Measurements from ENCODE around the gene COL27A1. TPM values are rescaled to one million over a fixed set of nuclear protein-coding genes. Genes with fewer than 3 reads are reported as not detected.
A peak's percentile ranks its signal among the peaks of the same experiment; 100 is the strongest.

The COL27A1 gene
- total RNA-seq, 2 donors from 2014 or later: 8.7 to 54.8 TPM

DNA sequence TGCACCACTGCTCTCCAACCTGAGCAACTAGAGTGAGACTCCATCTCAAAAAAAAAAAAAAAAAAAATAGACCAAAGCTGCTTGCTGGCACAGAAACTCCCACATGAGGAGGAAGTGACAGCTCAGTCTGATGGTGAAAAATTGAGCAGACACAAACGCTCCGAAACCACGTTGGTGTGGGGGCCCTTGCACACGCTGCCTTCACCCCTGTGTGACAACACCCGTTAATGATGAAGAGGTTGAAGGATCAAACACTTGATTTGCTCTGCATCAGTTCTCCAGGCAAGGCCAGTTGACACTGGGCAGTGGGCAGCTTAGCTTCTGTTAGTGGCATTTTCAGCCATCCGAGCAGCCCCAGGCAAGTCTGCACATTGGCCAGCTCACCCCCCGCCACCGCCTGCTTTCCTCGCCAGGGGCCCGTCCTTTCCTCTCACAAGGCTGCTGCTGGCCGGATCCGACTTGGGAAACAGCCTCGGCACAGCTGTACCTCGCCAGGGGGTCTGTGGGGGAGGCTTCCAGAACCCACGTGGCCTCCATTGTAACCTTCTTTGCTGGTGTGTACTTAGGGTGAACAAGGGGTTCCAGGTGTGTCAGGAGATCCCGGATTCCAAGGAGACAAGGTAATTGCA is 79.8 kb downstream of the COL27A1 start:
- H3K4me1 ChIP-seq (replicated peaks): no peaks in the 10 kb centered on the region
- WGBS: 69% methylated on average over 16 of the region's 16 CpGs
- H3K9me3 ChIP-seq: no peaks in the 10 kb centered on the region
- no peaks in the 10 kb centered on the region for H3K36me3 ChIP-seq
- no peak for TF ChIP-seq POLR2AphosphoS5 (IDR thresholded peaks at IDR 0.05)
- H3K4me3 ChIP-seq: no peak overlapping the region
- no peak for DNase-seq (ENCODE audit: low spot score)
- intact Hi-C loops (cut with DNase I): no loop called here
- H3K27ac ChIP-seq: no peak overlapping the region
- H3K27me3 ChIP-seq (replicated peaks; ENCODE audit: insufficient read depth): no peaks in the 10 kb centered on the region

DNA sequence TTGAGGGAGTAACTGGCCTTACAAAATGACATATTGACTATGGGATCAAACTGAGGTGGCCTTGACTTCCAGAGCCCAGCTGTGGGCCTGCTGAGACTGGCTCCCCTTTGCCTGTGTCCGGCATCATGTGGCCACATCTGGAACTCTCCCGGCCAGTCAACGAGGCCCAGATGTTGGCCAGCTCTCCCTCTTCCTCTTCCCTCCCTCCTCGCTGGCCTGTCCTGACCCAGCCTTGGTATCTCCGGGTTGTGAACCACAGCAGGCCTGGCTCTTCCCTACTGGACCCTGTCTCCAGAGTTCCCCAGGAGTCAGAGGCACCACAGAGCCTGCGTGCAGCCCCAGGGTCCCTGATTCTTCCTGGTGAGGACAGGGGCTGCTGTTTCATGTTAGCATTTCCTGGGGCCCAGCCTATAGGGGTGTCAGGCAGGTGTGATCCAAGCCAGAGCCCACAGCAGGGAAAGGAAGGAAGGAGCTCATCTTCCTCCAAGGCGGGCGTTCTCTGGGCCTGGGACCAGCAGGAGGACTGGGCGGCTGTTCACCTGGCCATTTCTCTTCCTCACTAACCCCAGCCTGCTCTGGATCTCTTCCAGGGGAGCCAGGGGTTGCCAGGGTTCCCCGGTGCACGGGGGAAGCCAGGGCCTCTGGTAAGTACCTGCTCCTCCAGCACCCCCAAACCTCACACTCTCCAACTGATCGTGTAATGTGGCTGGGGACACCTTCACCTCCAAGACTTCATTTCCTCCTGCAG is 81.2 kb downstream of the COL27A1 start:
- no peak for DNase-seq (ENCODE audit: low spot score)
- Histone ChIP-seq H3K27me3 (replicated peaks; ENCODE audit: insufficient read depth) (no peaks in the 10 kb centered on the region), H3K36me3 (no peaks in the 10 kb centered on the region), H3K4me3 (no peak overlapping the region), H3K27ac (no peak overlapping the region), H3K4me1 (replicated peaks) (no peaks in the 10 kb centered on the region), H3K9me3 (no peaks in the 10 kb centered on the region)
- TF ChIP-seq POLR2AphosphoS5 (IDR thresholded peaks at IDR 0.05): no peak
- TF ChIP-seq, protein P1, sequence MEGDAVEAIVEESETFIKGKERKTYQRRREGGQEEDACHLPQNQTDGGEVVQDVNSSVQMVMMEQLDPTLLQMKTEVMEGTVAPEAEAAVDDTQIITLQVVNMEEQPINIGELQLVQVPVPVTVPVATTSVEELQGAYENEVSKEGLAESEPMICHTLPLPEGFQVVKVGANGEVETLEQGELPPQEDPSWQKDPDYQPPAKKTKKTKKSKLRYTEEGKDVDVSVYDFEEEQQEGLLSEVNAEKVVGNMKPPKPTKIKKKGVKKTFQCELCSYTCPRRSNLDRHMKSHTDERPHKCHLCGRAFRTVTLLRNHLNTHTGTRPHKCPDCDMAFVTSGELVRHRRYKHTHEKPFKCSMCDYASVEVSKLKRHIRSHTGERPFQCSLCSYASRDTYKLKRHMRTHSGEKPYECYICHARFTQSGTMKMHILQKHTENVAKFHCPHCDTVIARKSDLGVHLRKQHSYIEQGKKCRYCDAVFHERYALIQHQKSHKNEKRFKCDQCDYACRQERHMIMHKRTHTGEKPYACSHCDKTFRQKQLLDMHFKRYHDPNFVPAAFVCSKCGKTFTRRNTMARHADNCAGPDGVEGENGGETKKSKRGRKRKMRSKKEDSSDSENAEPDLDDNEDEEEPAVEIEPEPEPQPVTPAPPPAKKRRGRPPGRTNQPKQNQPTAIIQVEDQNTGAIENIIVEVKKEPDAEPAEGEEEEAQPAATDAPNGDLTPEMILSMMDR (IDR thresholded peaks at IDR 0.05): no peak
- TF ChIP-seq POLR2A (IDR thresholded peaks at IDR 0.05): no peak
- 83% methylated on average over 12 of the region's 12 CpGs for WGBS
- intact Hi-C loops (cut with DNase I): no loop called here

DNA sequence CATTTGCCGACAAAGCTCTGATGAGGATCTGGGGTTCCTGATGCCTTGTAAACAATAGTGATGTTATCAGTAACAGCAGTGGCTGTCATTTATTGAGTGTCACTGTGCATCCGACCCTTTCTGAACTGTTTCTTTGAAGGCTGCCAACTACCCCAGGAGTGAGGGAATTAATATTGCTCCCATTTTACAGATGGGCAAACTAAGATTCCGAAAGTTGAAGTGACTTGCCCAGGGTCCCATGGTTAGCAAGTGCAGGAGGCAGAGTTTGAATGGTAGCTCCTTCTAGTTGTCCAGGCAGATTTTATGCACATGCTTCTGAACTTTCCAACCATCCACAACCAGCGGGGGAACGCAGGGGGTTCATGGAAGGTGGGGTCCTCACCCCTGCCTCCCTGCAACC is 81.9 kb downstream of the COL27A1 start:
- no peak for DNase-seq (ENCODE audit: low spot score)
- intact Hi-C loops (cut with DNase I): no loop called here
- TF ChIP-seq, protein P1 (IDR thresholded peaks at IDR 0.05): no peak
- TF ChIP-seq POLR2AphosphoS5 (IDR thresholded peaks at IDR 0.05): no peak
- no peak for TF ChIP-seq POLR2A (IDR thresholded peaks at IDR 0.05)
- Histone ChIP-seq H3K36me3 (no peaks in the 10 kb centered on the region), H3K9me3 (no peaks in the 10 kb centered on the region), H3K27ac (no peak overlapping the region), H3K27me3 (replicated peaks; ENCODE audit: insufficient read depth) (no peaks in the 10 kb centered on the region), H3K4me1 (replicated peaks) (no peaks in the 10 kb centered on the region), H3K4me3 (no peak overlapping the region)
- 75% methylated on average over 5 of the region's 5 CpGs for WGBS

DNA sequence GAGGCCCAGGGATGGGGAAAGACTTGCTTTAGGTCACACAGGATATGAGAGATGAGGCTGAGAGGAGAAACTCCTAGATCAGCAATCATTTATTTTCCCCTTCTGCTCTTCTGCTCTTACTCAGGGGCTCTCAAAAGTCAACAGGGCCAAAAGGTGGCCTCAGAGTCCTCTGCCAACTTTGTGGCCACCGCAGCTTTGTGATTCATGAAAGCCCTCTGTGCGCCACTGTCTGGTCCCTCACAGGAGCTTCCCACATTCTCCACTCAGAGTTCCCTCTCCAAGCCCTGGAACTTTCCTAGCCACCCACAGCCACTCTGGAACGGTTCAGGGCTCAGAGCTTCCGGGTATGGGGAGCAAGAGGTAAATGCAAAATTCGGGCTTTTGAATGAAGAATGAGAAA is 82.4 kb downstream of the COL27A1 start:
- DNase-seq (ENCODE audit: low spot score): no peak
- Histone ChIP-seq H3K9me3 (no peaks in the 10 kb centered on the region), H3K36me3 (no peaks in the 10 kb centered on the region), H3K4me3 (no peak overlapping the region), H3K27me3 (replicated peaks; ENCODE audit: insufficient read depth) (no peaks in the 10 kb centered on the region), H3K27ac (no peak overlapping the region), H3K4me1 (replicated peaks) (no peaks in the 10 kb centered on the region)
- 86% methylated on average over 5 of the region's 5 CpGs for WGBS
- TF ChIP-seq, protein P1 (IDR thresholded peaks at IDR 0.05): no peak
- TF ChIP-seq POLR2AphosphoS5 (IDR thresholded peaks at IDR 0.05) (no peak), POLR2A (IDR thresholded peaks at IDR 0.05) (no peak)
- intact Hi-C loops (cut with DNase I): no loop called here

DNA sequence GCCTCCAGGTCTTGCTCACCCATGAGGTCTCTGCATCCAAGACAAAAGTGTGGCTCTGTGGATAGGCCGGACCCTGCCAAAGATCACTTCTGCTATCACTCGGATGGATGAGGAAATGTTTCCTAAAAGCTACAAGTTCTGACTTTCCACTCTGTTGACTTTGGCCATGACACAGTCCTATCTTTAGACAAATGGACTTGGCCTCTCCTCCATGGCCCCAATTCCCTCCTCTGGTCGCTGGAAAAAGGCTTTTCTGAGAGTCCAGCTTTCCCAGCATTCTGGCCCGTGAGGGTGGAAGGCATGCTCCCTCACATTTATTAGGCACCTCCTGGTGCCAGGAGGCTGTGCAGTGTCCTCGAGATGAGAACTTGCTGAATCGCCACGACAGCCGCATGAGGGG is 83.1 kb downstream of the COL27A1 start:
- H3K27ac ChIP-seq: peak overlapping the region; percentile 23 to 26
- no peaks in the 10 kb centered on the region for H3K27me3 ChIP-seq (replicated peaks; ENCODE audit: insufficient read depth)
- 33% methylated on average over 7 of the region's 8 CpGs for WGBS
- intact Hi-C loops (cut with DNase I): no loop called here
- DNase-seq (ENCODE audit: low spot score): no peak
- TF ChIP-seq POLR2AphosphoS5 (IDR thresholded peaks at IDR 0.05): peak; percentile 32
- TF ChIP-seq, protein P1 (IDR thresholded peaks at IDR 0.05): no peak
- TF ChIP-seq POLR2A (IDR thresholded peaks at IDR 0.05): no peak
- H3K9me3 ChIP-seq: no peaks in the 10 kb centered on the region
- no peak overlapping the region for H3K4me3 ChIP-seq
- H3K4me1 ChIP-seq (replicated peaks): no peaks in the 10 kb centered on the region
- H3K36me3 ChIP-seq: no peaks in the 10 kb centered on the region

Measured in prostate gland (tissue), 2 donors.